Stimulated activated CD4-positive, alpha-beta T cell treated with anti-CD3 and anti-CD28 coated beads, Interleukin-12 subunit alpha, Interleukin-12 subunit beta, amount 100 ng/mL, for 48 hours (primary cell): Measurements from ENCODE around the gene ANKRD55.
"Not testable (repeated sequence)": the region's sequence is repeated elsewhere in the genome, so short reads cannot be mapped to it uniquely, and the experiment has no call there.

ENCODE experiments used
- DNase-seq, 3 donors: peaks; one replicate each; pipeline ENCODE4 v3.0.0-alpha.2; 2020; ENCODE audit warnings: low read depth in 2 of 3, low spot score in 1 of 3

The ANKRD55 gene

GRCh38 chr5:56233230-56233629 lies at the start of gene ANKRD55:
ANKRD55 (minus strand) TSS chr5:56233330; CDS start chr5:56232913, 417 bp downstream.
- no peak for DNase-seq

- no peak for DNase-seq
These were observed 49.1 kb upstream of the ANKRD55 start for GRCh38 chr5:56282216-56282615.

GRCh38 chr5:56281489-56282165 lies 48.5 kb upstream of the ANKRD55 start:
- no peak for DNase-seq

GRCh38 chr5:56279979-56280378 lies 46.8 kb upstream of the ANKRD55 start:
- DNase-seq: no peak

GRCh38 chr5:56279291-56279690 lies 46.2 kb upstream of the ANKRD55 start:
- no peak for DNase-seq

- DNase-seq: no peak
These were observed 45.2 kb upstream of the ANKRD55 start for GRCh38 chr5:56278335-56278753.

GRCh38 chr5:56277573-56277972 lies 44.4 kb upstream of the ANKRD55 start:
- no peak for DNase-seq

- no peak for DNase-seq
These were observed 40.3 kb upstream of the ANKRD55 start for GRCh38 chr5:56273376-56273955.

GRCh38 chr5:56272765-56273164 lies 39.6 kb upstream of the ANKRD55 start:
- DNase-seq: no peak

GRCh38 chr5:56270568-56271392 lies 37.6 kb upstream of the ANKRD55 start:
- peak; percentile 73 to 84 (median 73) for DNase-seq

GRCh38 chr5:56270058-56270457 lies 36.9 kb upstream of the ANKRD55 start:
- no peak for DNase-seq

- DNase-seq: peak in 1 of 3 donors; percentile 15
These were observed 36.2 kb upstream of the ANKRD55 start for GRCh38 chr5:56269216-56269927.

- not testable (repeated sequence) for DNase-seq
These were observed 35.6 kb upstream of the ANKRD55 start for GRCh38 chr5:56268707-56269106.

- no peak for DNase-seq
These were observed 34.7 kb upstream of the ANKRD55 start for GRCh38 chr5:56267856-56268255.

GRCh38 chr5:56264417-56265025 lies 31.4 kb upstream of the ANKRD55 start:
- no peak for DNase-seq

- DNase-seq: no peak
These were observed 29.1 kb upstream of the ANKRD55 start for GRCh38 chr5:56262279-56262678.

- DNase-seq: peak in 1 of 3 donors; percentile 22
These were observed 25.9 kb upstream of the ANKRD55 start for GRCh38 chr5:56259002-56259511.

- not testable (repeated sequence) for DNase-seq
These were observed 24.8 kb upstream of the ANKRD55 start for GRCh38 chr5:56257763-56258529.

- DNase-seq: no peak
These were observed 23.9 kb upstream of the ANKRD55 start for GRCh38 chr5:56257010-56257409.

- no peak for DNase-seq
These were observed 22.4 kb upstream of the ANKRD55 start for GRCh38 chr5:56255502-56255901.
